A673 (cell line): ENCODE data around the gene BRPF3.

Experiments used
- CTCF ChIP-seq: fragments of 300-800, 200-600 bp; sonication (generic); conservative IDR thresholded peaks from 2 replicates; pipeline ENCODE4 v1.5.1; 2017; ENCODE audit warnings: low read depth, mild to moderate bottlenecking, antibody characterized with exemption, low read length, moderate library complexity, mixed read lengths
- EZH2 ChIP-seq: fragments of 200-600 bp; sonication (generic); IDR thresholded peaks from 2 replicates; pipeline ENCODE4 v1.6.1; 2017; ENCODE audit warnings: borderline replicate concordance, low read depth, mild to moderate bottlenecking, mixed read lengths, antibody characterized with exemption, low read length; ENCODE audit not compliant: poor library complexity, severe bottlenecking

GRCh38 chr6:36266913-36267644 lies 70.5 kb downstream of the BRPF3 start:
- TF ChIP-seq EZH2 (no peak), CTCF (no peak)
